GM21367 (cell line): ENCODE data around the gene MACROH2A1.

Experiments used
- ATAC-seq: cut with Tn5 transposase; IDR thresholded peaks from one replicate; pipeline ENCODE4 v1.9.1; 2021; ENCODE audit not compliant: unreplicated experiment

The MACROH2A1 gene

DNA sequence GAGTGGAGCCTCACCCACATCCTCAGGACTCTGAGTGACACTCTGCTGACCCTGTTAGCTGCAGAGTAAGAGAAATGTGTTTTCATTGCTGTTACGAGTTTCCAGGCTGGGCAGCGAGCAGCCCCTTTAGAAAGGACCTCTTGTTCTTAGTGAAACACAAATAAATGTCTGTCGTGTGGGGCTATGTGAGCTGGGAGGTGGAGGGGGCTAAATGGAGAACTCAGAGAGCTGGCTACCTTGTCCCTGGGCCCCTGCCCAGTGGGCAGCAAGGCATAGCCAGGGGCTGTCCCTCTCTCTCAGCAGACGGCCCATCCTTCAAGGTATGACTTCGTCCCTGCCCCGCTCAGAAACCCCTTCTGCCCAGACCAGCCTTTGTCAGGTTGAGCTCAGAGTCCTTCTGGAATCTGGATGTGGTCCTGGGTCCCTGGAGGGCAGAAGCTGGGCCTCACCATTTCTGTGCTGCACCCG, 38.0 kb upstream of the MACROH2A1 start:
- no peak for ATAC-seq

GRCh38 chr5:135435467-135436330, 36.7 kb upstream of the MACROH2A1 start:
- ATAC-seq: no peak

GRCh38 chr5:135434591-135435466, 35.8 kb upstream of the MACROH2A1 start:
- no peak for ATAC-seq

DNA sequence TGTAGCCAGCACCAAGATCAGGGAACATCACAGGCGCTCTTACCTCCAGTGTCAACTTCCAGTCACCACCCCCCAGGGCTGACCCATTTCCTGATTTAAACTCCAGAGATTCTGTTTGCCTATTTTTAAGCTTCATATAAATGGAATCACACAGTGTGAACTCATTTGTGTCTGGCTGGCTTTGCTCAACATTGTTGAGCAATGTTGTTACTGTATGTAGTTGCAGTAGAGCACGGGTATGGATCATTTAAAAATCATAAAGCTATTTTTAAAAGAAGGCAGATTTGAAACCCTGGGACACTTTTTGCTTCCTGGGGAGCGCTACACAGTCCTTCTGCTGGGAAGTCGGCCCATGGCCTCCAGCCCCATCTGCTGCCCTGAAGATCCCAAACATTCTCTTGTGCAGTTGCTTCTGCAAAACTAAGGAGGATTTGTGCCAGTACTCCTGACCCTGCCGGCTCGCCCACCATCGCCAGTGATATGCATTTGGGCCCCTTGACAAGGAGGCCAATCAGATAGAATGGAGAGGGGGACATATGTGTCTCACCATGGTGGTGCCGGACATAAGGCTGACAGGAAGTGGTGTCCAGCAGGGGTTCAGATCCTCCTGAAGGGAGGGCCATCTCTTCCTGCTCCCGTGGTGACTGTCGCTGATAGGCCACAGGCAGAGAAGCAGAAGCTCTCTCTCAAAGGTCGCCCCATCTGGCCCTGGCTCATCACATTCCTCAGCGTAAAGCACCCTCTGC, 34.8 kb upstream of the MACROH2A1 start:
- no peak for ATAC-seq

DNA sequence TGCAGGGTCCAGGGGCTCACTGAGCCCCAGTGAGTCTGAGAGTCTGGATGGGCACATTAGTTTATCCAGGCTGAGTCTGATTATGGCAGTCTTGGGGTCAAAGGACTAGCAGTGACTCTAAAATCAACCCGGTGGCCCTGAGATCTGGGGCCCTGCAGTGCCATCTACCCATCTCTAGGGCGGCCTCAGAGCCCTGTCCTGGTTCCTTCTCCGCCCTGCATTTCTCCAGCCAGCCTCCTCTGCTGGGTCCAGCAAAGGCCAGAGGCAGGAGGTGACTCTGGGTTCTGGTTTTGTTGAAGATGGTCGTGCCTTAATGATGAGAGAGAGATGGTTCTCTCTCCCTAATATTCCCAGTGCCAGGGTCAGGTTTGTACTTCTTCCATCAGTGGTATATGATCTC, 33.1 kb upstream of the MACROH2A1 start:
- ATAC-seq: no peak

GRCh38 chr5:135430135-135430437, 31.1 kb upstream of the MACROH2A1 start:
- no peak for ATAC-seq

- no peak for ATAC-seq
Observed at GRCh38 chr5:135429301-135430134, 30.5 kb upstream of the MACROH2A1 start.

DNA sequence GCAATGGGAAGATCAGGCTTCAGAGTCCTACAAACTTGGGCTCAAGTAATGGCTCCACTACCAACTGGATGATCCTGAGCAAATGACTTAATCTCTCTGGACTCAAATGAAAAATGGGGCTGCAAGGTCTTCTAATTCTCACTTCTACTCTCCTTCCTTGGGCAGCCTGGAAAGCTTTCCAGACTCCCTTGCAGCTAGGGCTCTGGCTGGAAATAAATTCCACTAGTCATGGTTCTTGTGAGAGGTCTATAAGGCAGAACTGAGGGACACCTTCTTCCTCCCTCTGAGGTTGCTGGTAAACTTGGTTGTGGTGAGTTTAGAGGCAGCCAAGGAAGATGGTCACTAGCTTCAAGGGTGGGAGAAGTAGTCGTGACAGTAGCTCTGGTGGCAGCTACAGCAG, 29.6 kb upstream of the MACROH2A1 start:
- ATAC-seq: no peak

GRCh38 chr5:135426102-135427082, 27.4 kb upstream of the MACROH2A1 start:
- peak; percentile 97 for ATAC-seq

GRCh38 chr5:135425641-135426040, 26.6 kb upstream of the MACROH2A1 start:
- ATAC-seq: no peak

DNA sequence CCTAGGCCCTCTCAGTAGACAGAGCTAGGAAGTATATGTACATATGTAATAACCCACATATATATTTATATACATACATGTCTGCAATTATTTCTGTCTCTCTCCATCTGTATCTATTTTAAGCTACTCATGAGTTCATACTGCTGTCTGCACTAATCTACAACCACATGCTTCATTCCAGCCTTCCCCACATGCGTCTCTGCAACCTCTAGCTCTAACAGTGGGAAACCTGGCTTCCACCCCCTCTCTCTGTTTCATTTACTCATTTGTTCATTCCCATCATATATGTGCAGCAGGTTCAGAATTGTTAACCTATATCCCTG, 24.8 kb upstream of the MACROH2A1 start:
- ATAC-seq: no peak

- no peak for ATAC-seq
Observed at GRCh38 chr5:135423146-135423845, 24.3 kb upstream of the MACROH2A1 start.

DNA sequence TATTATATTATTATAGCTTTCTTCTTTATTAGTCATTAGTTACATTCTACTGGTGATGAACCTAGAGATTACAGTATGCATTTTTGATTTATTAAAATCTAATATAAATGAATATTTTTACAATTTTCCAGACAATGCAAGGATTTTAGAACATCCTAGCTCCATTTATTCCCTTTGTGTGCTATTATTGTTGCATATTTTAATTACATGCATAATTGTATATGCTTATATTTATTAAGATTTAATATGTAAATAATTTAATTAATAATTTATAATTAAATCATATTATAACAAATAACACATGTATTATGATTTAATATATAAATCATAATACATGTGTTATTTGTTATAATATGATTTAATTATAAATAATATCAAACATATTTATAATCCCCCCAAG, 23.4 kb upstream of the MACROH2A1 start:
- no peak for ATAC-seq

- ATAC-seq: no peak
Observed at GRCh38 chr5:135417083-135417482, 18.1 kb upstream of the MACROH2A1 start.

DNA sequence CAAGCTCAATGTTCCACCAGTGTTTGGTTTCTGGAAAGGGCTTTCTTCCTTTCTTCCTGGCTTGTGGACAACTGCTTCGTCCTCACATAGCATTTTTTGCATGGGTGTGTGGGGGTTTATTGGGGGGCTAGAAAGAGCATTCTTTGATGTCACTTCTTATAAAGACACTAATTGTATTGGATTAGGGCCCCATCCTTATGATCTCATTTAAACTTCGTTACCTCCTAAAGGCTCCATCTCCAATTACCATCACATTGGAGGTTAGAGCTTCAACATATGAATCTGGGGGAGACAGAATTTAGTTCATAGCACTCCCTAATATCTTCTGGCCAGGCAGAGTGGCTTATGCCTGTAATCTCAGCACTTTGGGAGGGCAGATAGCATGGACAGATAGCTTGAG, 6.1 kb upstream of the MACROH2A1 start:
- ATAC-seq: no peak

GRCh38 chr5:135402031-135402430, 3.0 kb upstream of the MACROH2A1 start:
- ATAC-seq: no peak

DNA sequence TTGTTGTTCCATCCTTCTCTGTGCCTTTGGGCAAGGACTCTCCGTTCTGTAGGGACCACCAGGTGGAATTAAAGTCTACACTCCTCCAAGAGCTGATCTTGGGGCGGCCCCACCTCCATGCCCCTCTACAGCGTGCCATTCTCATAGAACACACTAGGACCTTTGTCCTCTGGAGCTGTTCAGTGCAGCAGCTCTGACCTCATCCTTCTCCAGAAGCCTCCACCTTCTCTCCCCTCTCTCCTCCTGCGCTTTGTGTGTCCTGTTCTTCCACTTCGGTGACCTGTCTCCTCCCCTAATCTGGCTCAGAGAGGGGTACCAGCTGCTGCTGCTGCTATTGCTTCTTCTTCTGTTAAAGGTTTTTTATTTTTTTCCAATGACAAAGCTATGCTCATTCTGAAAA, 1.8 kb upstream of the MACROH2A1 start:
- ATAC-seq: no peak

GRCh38 chr5:135399794-135400542, 937 bp upstream of the MACROH2A1 start:
- ATAC-seq: no peak
